BJ (cell line): ENCODE results near the gene KRTCAP2. TPM values are rescaled to one million over a fixed set of nuclear protein-coding genes. Genes with fewer than 3 reads are reported as not detected.

Experiments used
- CTCF ChIA-PET: fragments of 350-600 bp; formaldehyde crosslinking; extraction: SDS; loops from one replicate; lab custom pipeline; 2021; ENCODE audit warnings: antibody characterized with exemption, inconsistent platforms; lab: Yijun Ruan, JAX
- POLR2A ChIA-PET: fragments of 300-600 bp; sonication (Branson Sonifier 250); formaldehyde crosslinking; extraction: SDS; loops from one replicate; lab custom pipeline; 2021; ENCODE audit warnings: antibody characterized with exemption; lab: Charles Lee
- DNase-seq: peaks from one replicate; pipeline ENCODE4 v3.0.0-alpha.2; 2011; ENCODE audit warnings: low read depth
- H3K27me3 ChIP-seq: 2 replicates; pipeline ENCODE4 v1.6.0; 2011; ENCODE audit warnings: low read length; ENCODE audit not compliant: control insufficient read depth, insufficient read depth
- H3K36me3 ChIP-seq: 2 replicates; pipeline ENCODE4 v1.5.1; 2011; ENCODE audit warnings: low read length; ENCODE audit not compliant: control insufficient read depth, insufficient read depth
- H3K4me3 ChIP-seq: 2 replicates; pipeline ENCODE4 v1.5.1; 2011; ENCODE audit warnings: low read depth, mild to moderate bottlenecking, control low read depth, low read length
- CTCF ChIP-seq: IDR thresholded peaks from 2 replicates; pipeline ENCODE4 v1.5.1; 2011; ENCODE audit warnings: low read depth, mild to moderate bottlenecking, control low read depth, inconsistent platforms, low read length, moderate library complexity; ENCODE audit not compliant: insufficient read depth
- polyA plus RNA-seq: library from polyadenylated mRNA; depleted of rRNA; stranded (reverse); fragments of >200 nt; gene quantifications from 2 replicates; pipeline ENCODE4 v1.2.3, GENCODE V29; 2011

Gene KRTCAP2
- polyA plus RNA-seq, 1 experiment, result 225 TPM

DNA sequence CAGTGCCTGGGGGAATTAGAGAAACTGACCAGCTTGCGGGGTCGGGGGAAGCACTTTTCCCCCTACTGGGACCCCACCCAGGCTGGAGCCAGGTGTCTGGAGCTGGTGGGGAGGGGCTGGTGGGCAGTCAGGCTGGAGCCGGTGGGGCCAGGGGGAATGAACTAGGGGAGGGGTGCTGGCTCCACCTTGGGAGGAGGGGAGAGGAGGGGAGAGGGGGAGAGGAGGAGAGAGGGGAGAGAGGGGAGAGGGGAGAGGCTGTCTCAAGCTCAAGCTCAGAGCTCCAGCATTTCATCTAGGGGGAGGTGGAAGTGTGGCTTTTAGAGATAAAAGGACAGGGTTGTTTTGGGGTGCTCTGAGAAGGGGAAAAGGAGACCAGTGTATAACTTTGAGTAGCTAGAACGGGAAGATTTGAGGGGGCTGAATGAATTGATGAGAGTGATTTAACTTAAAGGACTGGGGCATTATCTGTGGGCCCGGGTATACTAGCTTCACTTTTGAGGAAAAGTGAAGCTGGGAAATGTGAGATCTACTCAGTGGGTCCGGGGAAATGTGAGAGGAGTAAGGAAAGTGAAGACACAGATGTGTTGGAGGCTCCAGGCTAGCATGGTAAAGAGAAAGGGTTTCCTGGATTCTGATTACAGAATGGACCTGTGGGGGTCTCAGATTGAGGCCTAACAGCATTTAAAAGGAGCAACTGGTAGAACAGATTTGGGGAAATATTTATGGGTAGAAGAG lies 42.7 kb downstream of the KRTCAP2 start:
- no peaks in the 10 kb centered on the region for H3K36me3 ChIP-seq
- no peak for DNase-seq
- POLR2A ChIA-PET, result no interaction called here
- no peak overlapping the region for H3K4me3 ChIP-seq
- TF ChIP-seq CTCF, result no peak
- CTCF ChIA-PET, result interaction anchor here (1.0 to 3.4 kb wide), 3 partner anchors 39 to 45 kb away, joined by 3 to 22 read pairs (median 9); partner anchors contain the start of gene KRTCAP2
- H3K27me3 ChIP-seq, result peaks cover 37% of the 10 kb centered on the region

- DNase-seq, result no peak
- H3K36me3 ChIP-seq, result no peaks in the 10 kb centered on the region
- H3K4me3 ChIP-seq, result no peak overlapping the region
- H3K27me3 ChIP-seq, result peaks cover 44% of the 10 kb centered on the region
- POLR2A ChIA-PET, result no interaction called here
- CTCF ChIA-PET, result interaction anchor here (1.2 to 3.4 kb wide), 3 partner anchors 37 to 39 kb away, joined by 3 to 22 read pairs (median 5); no protein-coding TSS in a partner anchor
- TF ChIP-seq CTCF, result no peak
Observed at GRCh38 chr1:155128755-155129473, 44.2 kb downstream of the KRTCAP2 start.

DNA sequence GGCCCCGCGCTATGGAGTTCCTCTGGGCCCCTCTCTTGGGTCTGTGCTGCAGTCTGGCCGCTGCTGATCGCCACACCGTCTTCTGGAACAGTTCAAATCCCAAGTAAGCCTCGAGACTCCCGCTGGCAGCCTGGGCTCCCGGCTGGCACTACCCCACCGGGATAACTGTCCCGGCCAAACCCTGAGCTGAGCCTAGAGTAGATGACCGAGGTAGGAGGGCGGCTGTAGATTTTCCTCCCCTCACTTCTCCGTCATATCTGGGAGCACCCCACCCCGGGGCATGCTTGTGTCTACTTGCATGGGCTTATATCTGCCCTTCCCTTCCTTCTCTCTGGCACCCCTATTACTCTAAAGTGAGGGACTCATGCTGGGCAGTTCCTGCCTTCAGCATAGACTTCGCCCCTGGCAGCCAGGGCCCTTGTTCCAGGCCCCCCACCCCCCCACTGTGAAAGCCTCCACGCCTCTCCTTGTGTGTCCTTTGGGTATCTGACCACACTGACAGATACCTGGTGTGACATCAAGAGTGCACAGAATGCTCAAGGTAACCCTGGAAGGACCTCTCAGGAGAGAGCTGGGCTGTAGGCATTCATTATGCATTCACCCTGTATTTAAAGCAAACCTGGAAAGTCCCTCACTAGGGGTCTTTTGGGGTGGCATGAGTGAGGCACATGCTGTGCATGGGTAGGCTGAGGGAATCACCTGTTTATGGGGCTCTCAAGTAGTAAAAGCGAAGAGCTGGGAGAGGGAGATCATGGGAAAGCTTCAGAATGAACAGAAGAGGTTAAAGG lies 44.9 kb downstream of the KRTCAP2 start:
- DNase-seq, result no peak
- Histone ChIP-seq H3K36me3 (no peaks in the 10 kb centered on the region), H3K4me3 (peak overlapping the region; percentile 40), H3K27me3 (peaks cover 44% of the 10 kb centered on the region)
- CTCF ChIA-PET, result interaction anchor here (1.2 to 3.4 kb wide), 3 partner anchors 37 to 40 kb away, joined by 3 to 22 read pairs (median 5); no protein-coding TSS in a partner anchor
- POLR2A ChIA-PET, result no interaction called here
- TF ChIP-seq CTCF, result no peak

GRCh38 chr1:155127105-155127966 lies 45.8 kb downstream of the KRTCAP2 start, which contains the start of gene EFNA1:
TSS of gene EFNA1 (plus strand) at chr1:155127876. CDS start at chr1:155127978, 102 bp downstream.
- Histone ChIP-seq H3K36me3 (no peaks in the 10 kb centered on the region), H3K27me3 (peaks cover 44% of the 10 kb centered on the region), H3K4me3 (peak within 1 kb of the TSS; percentile 40)
- DNase-seq, result no peak
- TF ChIP-seq CTCF, result no peak
- POLR2A ChIA-PET, result no interaction called here
- CTCF ChIA-PET, result interaction anchor here (1.4 to 2.9 kb wide), 3 partner anchors 32 to 42 kb away, joined by 3 to 11 read pairs (median 10); no protein-coding TSS in a partner anchor
